GF-D8 (cell line): ENCODE measurements around the gene PCNT.
A peak's percentile ranks its signal among the peaks of the same experiment; 100 is the strongest.
"Not testable (repeated sequence)": the region's sequence is repeated elsewhere in the genome, so short reads cannot be mapped to it uniquely, and the experiment has no call there.

Experiments
- DNase-seq: peaks from one replicate; lab custom pipeline; 2025; lab: John Stamatoyannopoulos, UW

PCNT gene

DNA sequence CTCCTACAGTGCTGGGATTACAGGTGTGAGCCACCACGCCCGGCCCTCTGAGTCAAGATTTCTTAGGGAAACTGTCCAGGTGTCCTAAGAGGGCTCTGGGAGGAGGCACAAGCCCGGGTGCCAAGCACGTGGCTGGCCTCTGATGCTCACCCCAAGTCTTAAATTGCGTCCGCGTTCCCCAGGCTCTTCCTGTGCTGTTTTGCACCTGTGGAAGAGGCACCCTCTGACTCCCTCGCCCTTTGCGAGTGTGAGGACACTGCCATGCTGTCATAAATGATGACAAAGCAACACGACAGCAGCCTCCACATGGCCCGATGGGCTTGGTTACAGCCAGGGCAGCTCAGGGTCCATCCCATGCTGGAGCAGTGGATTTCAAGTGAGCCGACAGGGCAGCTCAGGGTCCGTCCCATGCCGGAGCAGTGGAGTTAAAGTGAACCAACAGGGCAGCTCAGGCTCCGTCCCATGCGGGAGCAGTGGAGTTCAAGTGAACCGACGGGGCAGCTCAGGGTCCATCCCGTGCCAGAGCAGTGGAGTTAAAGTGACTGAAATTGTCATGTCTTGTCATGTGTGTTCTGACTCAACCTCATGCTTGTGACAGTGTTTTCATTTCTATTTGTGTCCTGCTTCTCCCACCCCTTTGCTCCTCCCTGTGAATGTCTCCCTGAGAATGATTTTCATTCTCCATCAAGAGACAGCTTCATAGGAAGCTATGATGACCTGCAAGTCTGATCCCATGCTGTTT is 33.9 kb downstream of the PCNT start:
- no peak for DNase-seq

DNA sequence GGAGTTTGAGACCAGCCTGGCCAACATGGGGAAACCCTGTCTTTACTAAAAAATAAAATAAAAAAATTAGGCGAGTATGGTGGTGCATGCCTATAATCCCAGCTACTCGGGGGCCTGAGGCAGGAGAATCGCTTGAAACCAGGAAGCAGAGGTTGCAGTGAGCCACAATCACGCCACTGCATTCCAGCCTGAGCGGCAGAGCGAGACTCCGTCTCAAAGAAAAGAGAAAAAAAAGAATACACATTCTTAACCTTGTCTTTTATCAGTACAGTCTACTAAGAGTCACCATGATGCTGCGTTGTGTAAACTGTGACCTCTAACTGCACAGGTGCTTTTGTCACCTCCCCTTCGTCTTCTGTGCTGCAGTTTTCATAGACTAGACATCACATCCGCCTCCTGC is 37.2 kb downstream of the PCNT start:
- no peak for DNase-seq

DNA sequence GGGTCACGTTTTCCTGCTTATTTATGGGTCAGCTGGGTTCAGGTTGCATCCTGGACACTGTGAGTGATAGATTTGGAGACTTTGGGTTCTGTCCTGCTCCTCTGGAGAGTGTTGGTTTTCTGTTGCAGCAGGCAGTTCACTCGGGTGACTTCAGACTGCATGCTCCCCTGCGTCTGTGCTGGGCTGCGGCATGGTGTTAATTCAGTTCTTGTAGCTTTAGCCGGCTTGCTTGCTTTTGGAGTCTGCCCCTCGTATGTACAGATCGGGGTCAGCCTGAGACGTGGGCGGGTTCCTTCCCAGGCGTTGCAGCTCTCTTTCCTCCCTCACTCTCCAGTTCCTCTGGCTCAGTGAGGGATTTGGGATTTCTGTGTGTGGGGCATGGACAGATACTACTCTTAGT is 38.0 kb downstream of the PCNT start:
- DNase-seq, result no peak

DNA sequence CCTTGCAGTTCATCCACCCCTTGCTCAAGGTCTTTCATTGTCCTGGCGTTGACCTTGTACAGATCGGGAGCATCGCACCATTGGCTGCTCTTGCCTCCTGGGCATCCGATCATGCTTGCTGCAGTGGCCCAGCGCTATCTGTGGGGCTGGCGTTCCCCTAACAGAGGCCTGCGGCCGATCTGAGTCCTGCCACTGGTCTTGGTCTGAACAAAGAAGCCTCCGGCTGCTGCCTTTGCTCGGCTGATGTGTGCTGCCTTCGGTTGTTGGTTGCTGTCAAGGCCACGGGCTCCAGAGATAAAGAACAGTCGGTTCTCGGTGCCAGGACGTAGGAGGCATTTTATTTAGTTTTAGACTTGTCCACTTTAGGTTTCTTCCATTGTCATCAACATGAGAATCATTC is 39.0 kb downstream of the PCNT start:
- no peak for DNase-seq

DNA sequence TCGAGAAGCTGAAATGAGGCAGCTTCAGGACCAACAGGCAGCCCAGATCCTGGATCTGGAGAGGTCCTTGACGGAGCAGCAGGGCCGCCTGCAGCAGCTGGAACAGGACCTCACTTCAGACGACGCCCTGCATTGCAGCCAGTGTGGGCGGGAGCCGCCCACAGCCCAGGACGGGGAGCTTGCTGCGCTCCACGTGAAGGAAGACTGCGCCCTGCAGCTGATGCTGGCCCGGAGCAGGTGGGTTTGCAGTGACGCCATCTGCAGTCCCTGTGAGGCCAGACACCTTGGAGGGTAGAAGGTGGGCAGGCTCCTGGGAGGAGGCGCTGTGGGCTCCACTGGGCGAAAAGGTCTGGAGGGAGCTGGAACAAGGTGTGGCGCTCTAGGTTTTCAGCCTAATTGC is 39.7 kb downstream of the PCNT start:
- no peak for DNase-seq

DNA sequence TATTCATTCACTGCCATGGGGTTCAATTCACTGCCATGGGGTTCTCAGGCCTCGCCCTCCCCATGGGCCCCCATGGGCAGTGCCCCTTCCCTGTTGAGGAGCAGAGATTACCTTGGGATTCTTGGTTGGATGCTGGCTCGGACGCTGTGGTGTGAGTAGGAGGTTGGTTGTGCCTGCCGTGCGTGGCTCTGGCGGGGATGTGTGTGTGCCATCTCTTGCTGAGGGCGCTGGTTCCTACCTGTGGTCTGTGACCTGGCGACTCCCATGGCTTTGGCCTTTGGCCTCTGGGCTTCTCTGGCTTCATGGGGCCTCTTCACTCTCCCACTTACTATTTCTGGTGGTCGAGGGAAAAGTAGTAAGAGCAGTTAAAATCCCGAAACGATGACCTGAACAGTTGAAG is 42.1 kb downstream of the PCNT start:
- DNase-seq, result no peak

DNA sequence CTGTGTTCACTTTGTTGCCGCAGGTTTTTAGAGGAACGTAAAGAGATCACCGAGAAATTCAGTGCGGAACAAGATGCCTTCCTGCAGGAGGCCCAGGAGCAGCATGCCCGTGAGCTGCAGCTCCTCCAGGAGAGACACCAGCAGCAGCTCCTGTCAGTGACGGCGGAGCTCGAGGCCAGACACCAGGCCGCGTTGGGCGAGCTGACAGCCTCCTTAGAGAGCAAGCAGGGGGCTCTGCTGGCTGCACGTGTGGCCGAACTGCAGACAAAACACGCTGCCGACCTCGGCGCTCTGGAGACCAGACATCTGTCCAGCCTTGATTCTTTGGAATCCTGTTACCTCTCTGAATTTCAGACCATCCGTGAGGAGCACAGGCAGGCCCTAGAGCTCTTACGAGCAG is 42.6 kb downstream of the PCNT start:
- DNase-seq, result no peak

DNA sequence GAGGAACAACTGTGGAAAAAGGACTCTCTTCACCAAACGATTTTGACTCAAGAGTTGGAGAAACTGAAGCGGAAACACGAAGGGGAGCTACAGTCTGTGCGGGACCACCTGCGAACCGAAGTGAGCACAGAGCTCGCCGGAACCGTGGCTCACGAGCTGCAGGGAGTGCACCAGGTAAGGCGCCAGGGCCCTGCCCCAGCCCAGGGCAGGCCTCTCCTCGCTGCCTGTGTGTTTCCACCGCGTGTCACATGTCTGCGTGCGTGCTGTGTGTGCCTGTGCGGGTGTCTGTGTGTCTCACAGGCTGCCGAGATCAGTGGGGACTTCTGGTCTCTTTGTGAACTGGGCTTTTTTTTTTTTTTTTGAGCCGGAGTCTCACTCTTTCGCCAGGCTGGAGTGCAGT is 43.0 kb downstream of the PCNT start:
- no peak for DNase-seq

DNA sequence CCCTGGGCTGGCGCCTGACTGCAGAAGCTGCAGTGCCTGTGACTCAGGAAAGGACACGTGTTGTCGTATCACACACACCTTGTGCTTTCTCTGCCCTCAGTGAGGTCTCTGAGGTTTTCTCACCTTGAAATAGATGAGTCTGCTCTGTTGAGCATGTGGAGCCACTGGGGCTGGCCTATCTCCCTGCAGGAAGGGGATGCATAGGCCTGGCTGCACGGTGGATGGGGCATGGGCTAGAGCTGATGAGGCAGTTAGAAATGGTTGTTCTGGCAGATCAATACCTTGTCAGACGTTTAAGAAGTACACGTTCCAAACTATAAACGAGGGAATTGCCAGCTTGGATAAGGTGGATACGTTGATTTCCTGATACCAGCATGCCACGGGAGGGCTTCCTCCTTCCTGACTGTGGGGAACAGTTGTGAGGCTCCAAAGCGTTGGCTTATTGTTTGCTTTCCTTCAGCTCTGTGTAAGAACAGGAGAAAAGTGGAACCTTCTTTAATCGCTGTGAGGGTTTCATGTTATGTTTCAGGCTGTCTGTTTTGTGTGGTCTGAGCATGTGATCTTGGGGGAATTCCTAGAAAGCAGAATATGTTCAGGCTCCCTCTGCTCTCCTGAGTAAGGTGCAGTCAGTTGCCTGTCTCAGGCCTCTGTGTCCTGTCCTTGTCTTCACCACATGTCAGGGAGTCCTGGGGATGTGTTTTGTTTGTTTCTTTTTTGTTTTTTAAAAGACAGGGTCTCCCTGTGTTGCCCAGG is 44.8 kb downstream of the PCNT start:
- DNase-seq, result peak; percentile 36

DNA sequence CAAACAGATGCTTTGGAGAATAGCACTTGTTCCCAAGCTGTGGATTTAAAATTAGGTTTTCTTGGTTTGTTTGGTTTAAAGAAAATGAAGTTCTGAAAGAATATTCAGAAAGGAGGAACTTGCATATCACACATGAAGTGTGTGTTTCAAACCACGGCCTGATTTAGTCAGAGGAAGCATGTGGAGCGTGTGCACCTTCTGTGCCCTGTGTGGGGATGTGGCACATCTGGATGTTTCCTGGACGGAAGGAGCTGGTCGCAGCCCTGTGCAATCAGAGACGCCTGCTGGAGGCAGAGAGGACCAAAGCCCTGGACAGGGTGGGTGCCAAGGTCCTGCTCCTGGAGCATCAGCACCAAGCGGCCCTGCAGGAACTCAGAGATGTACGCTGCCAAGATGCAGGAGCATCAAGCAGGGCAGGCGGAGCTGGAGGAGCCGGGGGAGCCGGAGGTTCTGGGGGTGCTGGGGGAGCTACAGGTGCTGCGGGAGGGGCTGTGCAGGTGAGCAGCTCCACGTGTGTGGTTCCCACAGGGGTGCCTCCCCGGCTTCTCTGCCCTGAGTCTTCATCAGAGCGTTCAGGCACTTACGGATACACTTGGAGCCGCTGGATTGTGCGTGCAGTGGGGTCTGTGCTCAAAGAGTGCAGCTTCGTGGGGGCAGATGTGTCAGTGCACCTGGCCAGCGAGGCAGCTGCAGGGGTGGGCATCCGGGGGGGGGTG is 45.7 kb downstream of the PCNT start:
- DNase-seq, result peak; percentile 70

DNA sequence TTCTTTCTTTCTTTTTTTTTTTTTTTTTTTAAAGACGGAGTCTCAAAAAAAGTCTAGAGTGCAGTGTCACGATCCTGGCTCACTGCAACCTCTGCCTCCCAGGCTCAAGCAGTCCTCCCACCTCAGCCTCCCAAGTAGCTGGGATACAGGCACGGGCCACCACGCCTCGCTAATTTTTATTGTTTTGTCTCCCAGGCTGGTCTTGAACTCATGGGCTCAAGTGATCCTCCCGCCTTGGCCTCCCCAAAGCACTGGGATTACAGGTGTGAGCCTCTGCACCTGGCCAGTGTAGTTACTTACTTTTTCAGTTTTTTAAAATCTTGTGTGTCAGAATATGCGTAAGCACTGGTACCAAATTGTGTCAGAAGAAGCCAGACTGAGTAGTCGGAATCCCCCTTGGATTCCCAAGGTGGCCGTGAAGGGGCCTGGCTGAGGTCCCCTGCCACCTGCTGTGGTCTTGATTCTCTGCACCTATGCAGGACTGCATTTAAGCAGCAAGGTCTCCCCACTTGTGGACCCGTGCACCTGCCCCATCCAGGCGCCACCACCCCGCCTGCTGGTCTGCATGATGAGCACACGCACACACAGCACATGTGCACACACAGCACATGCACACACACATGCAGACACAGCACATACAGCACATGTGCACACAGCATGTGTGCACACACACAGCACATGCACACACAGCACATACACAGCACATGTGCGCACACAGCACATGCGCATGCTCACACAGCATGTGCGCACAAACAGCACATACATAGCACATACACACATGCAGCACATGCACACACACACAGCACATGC is 47.5 kb downstream of the PCNT start:
- no peak for DNase-seq

DNA sequence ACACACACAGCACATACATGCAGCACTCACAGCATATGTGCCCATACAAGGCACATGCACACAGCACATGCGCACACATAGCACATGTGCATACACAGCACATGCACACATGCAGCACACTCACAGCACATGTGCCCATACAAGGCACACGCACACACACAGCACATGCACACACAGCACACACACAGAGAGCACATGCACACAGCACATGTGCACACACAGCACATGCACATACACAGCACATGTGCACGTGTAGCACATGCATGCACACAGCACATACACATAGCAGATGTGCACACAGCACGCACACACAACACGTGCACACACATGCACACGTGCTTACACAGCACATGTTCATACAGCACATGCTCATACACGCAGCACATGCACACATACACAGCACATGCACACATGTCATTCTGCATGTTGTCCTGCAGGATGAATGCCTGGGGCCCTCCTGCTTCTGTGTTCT is 48.1 kb downstream of the PCNT start:
- no peak for DNase-seq

DNA sequence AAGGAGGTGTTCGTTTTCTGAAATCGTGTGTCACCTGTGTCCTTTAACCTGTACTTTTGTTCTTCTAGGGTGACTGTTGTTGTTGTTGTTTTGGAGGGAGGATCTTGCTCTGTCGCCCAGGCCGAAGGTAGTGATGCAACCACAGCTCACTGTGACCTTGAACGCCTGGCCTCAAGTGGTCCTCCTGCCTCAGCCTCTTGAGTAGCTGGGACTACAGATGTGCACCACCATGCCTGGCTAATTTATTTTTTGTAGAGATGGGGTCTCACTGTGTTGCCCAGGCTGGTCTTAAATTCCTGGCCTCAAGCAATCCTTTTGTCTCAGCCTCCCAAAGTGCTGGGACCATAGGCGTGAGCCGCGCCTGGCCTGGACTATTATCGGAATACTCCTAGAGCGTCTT is 49.0 kb downstream of the PCNT start:
- not testable (repeated sequence) for DNase-seq

DNA sequence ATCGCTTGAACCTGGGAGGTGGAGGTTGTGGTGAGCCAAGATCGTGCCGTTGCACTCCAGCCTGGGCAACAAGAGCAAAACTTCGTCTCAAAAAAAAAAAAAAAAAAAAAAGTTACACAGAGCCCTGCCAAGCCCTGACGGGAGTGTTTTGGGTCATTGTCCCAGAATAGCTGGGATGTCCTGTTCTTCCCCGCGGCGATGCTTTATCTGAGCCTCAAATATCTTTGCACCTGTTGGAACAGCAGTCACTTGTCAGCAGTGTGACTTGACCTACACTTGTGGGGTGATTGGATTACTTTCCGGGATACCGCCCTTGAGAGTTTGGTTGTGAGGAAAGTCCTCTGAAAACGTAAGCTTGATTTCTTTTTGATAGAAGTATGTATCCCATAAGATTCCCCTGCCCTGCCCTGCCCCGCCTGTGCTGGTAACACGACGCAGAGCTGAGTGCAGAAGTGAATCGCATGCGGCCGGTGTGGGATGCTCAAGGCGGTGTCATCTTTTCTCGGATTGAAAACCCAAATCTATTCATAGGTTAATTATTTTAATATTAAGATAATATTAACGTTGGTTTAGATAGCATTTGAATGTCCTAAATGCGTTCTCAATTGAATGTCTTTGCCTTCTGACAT is 50.9 kb downstream of the PCNT start:
- DNase-seq, result no peak

DNA sequence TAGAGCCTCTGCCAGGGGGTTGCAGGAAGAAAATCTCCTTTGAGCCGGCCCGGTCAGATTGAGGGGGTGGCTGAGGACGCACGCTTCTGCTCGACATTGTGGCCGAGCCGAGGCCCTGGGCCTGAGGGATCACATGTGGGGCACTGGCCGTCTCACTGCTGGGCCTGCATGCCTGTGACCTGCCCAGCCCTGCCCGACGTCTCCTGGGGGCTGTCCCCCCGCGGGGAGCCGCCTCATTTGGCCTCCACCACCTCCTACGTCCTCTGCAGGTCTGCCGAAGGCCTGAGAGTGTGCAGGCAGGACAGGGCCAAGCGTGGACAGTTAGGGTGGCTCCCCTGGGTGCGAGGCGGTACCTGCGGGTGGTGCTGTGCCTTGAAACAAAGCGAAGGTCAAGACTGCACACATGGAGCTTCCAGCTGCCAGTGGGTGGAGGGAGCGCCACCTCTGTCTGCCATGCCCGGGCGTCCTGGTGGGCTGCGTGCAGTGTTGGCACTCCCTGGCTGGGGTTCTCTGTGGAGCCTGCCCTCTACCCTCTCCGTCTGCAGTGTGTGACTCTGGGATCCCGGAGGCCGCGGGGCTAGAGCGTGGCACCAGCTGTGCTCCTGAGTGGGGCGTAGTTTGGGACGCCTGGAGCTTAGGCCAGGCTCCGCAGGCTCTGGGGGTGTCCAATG is 51.7 kb downstream of the PCNT start:
- no peak for DNase-seq

DNA sequence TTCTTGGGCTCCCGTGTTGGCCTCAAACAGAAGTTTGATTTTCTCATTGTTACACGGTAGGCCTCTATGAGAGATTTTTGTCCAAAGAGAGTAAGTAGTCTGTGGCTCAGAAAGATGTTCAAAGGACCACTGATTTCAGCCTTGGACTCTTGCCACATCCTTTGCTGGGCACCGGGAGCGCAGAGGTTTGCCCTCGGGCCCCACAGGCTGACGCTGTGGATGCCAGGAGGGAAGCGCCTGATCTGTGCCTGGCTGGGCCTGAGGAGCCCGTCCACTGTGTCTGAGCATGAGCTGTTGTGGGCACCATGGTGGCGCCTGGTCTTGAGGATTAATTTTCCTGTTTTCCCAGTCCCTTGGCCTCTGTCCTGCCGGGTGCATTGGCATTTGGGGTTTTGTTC is 52.3 kb downstream of the PCNT start:
- DNase-seq, result no peak

DNA sequence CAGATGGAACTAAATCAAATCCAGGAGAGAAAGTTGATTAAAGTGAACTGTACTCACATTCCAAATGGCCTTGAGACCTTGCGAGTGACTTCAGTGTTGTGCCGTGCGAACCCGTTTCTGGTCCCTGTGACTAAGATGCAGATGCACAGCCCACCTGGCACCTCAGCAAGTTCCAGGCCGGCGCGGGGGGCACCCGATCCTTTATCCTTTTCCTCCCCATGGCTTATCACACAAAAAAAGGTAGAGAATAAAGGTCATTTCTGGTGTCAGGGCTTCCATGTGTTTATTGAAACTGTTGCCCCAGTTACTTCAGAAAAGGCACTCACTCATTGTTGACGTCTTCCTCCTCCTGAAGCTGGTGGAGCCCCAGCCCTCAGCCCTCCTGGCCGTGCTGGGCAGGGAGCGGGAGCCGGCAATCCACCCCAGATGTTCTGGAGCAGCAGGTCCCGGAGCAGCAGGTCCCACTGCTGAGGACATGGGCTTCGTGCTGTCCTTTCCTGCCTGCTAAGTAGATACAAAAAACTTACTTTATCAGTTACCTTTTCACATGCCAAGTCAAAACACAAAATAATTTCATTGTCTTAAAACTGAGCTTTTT is 53.0 kb downstream of the PCNT start:
- DNase-seq, result no peak

DNA sequence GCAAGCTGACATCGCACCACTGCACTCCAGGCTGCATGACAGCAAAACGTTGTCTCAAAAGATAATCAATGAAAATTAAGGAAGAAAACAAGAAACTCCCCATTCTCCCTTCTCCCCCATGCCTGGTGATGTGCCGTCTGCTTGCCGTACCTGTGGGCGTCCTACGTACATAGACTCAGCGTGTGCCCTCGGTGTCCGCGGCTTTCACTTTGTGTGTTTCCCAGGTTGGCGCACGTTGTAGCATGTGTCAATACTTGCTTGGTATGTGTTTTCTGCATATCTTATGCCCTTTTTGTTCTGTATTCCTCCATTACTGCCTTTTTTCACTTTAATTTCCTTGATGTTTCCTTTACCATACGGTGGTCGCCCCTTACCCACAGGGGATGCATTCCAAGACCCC is 53.8 kb downstream of the PCNT start:
- no peak for DNase-seq

DNA sequence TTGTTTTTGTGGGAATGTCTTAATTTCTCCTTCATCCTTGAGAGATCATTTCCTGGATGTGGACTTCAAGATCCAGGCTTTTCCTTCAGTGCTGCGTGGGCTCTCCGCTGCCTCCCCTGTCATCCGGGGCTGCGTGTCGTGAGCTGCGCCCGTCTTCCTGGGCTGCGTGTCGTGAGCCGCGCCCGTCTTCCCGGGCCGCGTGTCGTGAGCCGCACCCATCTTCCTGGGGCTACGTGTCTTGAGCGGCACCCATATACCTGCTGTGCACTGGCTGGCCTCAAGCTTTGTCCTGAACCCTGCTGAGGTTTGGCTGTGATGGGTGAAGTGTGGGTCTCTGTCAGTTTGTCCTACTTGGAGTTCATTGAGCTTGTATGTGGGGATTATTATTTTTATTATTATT is 55.1 kb downstream of the PCNT start:
- no peak for DNase-seq

DNA sequence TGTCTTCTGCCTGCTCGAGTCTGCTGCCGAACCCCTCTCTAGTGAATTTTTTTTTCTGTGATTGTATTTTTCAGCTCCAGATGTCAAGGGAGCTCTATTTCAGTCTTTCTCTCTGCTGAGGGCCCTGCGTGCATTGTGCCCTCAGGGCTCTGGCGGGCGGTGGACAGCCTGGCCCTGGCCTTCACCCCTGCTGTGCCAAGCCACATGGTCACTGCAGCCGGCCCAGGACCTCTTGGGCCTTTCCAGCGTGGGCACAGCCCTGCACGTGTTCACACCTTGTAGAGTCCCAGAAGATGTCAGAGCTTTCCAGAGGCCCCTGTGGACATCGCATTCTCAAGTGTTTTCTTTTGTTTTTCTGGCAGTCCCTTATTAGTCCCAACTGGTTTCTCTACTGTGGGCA is 55.7 kb downstream of the PCNT start:
- no peak for DNase-seq

DNA sequence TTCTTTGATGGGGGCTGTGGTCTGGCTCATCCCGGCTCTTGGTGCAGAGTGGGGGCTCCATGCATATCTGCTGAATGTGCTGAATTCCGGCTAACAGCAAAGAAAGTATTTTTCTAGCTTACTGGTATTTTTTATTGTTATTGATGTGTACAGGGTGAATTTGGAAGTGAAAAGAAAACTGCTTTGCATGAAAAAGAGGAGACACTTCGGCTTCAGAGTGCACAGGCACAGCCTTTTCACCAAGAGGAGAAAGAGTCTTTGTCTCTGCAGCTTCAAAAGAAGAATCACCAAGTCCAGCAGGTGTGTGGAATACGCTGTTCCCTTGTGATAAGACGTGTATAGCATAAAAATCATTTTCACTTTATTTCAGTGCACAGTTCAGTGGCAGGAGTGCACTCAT is 57.6 kb downstream of the PCNT start:
- DNase-seq, result no peak
